Fibroblast of villous mesenchyme (primary cell): Measurements from ENCODE around the gene TMEM63C. TPM values are rescaled to one million over a fixed set of nuclear protein-coding genes. Genes with fewer than 3 reads are reported as not detected.
"Not testable (repeated sequence)": the region's sequence is repeated elsewhere in the genome, so short reads cannot be mapped to it uniquely, and the experiment has no call there.

ENCODE experiments used
- DNase-seq: peaks from one replicate; pipeline ENCODE4 v3.0.0-alpha.2; 2010; ENCODE audit warnings: low read depth
- H3K4me3 ChIP-seq: 2 replicates; pipeline ENCODE4 v1.5.1; 2011; ENCODE audit warnings: low read depth, mild to moderate bottlenecking, low read length
- CTCF ChIP-seq: IDR thresholded peaks from 2 replicates; pipeline ENCODE4 v1.5.1; 2012; ENCODE audit warnings: low read depth, mild to moderate bottlenecking, low read length; ENCODE audit not compliant: insufficient read depth
- total RNA-seq: library from RNA; depleted of rRNA; stranded (reverse); fragments of >200 nt; gene quantifications from 2 replicates; pipeline ENCODE4 v1.2.3, GENCODE V29; 2012

TMEM63C gene
- total RNA-seq, 1 donor, result under 0.01 TPM

GRCh38 chr14:77278461-77279230 lies 97.0 kb downstream of the TMEM63C start:
- no peak for TF ChIP-seq CTCF
- no peak for DNase-seq

GRCh38 chr14:77279719-77280118 lies 98.1 kb downstream of the TMEM63C start:
- H3K4me3 ChIP-seq, result no peak overlapping the region
- no peak for DNase-seq
- no peak for TF ChIP-seq CTCF

More at GRCh38 chr14:77278461-77279230, 97.0 kb downstream of the TMEM63C start:
- H3K4me3 ChIP-seq, result no peak overlapping the region

GRCh38 chr14:77280921-77281320 lies 99.3 kb downstream of the TMEM63C start:
- not testable (repeated sequence) for DNase-seq, H3K4me3 ChIP-seq

GRCh38 chr14:77281852-77282410 lies 100.3 kb downstream of the TMEM63C start:
- DNase-seq, result no peak
- no peak overlapping the region for H3K4me3 ChIP-seq
- TF ChIP-seq CTCF, result no peak

GRCh38 chr14:77284066-77284465 lies 102.5 kb downstream of the TMEM63C start:
- no peak overlapping the region for H3K4me3 ChIP-seq
- TF ChIP-seq CTCF, result no peak
- DNase-seq, result no peak

- H3K4me3 ChIP-seq, result no peak overlapping the region
- TF ChIP-seq CTCF, result no peak
- no peak for DNase-seq
Measured at GRCh38 chr14:77284466-77284865, 102.9 kb downstream of the TMEM63C start.

GRCh38 chr14:77286576-77286975 lies 105.0 kb downstream of the TMEM63C start:
- DNase-seq, result no peak
- TF ChIP-seq CTCF, result no peak
- H3K4me3 ChIP-seq, result no peak overlapping the region
